Fibroblast of mammary gland (primary cell): ENCODE data around the gene MARK3.

ENCODE experiments used
- DNase-seq: peaks from one replicate; pipeline ENCODE4 v3.0.0-alpha.2; 2010; ENCODE audit warnings: low read depth
- H3K4me3 ChIP-seq: 2 replicates; pipeline ENCODE4 v1.5.1; 2011; ENCODE audit warnings: low read depth, mild to moderate bottlenecking, low read length, moderate library complexity; ENCODE audit not compliant: control insufficient read depth
- TF ChIP-seq, protein P1 (sequence below): conservative IDR thresholded peaks from 2 replicates; pipeline ENCODE4 v1.5.1; 2011; ENCODE audit warnings: low read depth, low read length, inconsistent platforms; ENCODE audit not compliant: control insufficient read depth, insufficient read depth

MARK3 gene

DNA sequence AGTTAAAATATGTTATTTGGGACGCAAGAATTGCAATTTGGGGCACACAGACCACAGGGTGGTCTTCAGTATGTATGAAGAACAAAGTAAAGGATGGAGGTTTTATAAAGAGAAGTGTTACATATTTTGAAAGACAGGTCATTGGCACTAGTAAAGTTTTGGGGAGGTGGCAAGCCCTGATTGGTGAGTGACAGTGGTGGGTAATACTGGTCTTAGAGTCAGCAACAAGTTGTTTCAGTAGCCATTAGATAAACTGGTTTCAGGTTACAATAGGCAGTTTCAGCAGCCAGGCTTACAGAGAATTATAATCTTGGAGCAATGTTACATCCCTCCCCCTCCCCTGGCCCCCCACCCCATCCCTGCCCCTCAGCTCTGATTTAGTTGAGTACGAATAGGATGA lies 17.5 kb downstream of the MARK3 start:
- DNase-seq: peak; percentile 50
- no peak overlapping the region for H3K4me3 ChIP-seq
- TF ChIP-seq, protein P1, sequence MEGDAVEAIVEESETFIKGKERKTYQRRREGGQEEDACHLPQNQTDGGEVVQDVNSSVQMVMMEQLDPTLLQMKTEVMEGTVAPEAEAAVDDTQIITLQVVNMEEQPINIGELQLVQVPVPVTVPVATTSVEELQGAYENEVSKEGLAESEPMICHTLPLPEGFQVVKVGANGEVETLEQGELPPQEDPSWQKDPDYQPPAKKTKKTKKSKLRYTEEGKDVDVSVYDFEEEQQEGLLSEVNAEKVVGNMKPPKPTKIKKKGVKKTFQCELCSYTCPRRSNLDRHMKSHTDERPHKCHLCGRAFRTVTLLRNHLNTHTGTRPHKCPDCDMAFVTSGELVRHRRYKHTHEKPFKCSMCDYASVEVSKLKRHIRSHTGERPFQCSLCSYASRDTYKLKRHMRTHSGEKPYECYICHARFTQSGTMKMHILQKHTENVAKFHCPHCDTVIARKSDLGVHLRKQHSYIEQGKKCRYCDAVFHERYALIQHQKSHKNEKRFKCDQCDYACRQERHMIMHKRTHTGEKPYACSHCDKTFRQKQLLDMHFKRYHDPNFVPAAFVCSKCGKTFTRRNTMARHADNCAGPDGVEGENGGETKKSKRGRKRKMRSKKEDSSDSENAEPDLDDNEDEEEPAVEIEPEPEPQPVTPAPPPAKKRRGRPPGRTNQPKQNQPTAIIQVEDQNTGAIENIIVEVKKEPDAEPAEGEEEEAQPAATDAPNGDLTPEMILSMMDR: no peak

GRCh38 chr14:103404032-103404918 lies 19.1 kb downstream of the MARK3 start:
- TF ChIP-seq, protein P1: no peak
- H3K4me3 ChIP-seq: no peak overlapping the region
- no peak for DNase-seq

GRCh38 chr14:103404920-103405319 lies 19.7 kb downstream of the MARK3 start:
- no peak for DNase-seq
- no peak overlapping the region for H3K4me3 ChIP-seq
- TF ChIP-seq, protein P1: no peak

DNA sequence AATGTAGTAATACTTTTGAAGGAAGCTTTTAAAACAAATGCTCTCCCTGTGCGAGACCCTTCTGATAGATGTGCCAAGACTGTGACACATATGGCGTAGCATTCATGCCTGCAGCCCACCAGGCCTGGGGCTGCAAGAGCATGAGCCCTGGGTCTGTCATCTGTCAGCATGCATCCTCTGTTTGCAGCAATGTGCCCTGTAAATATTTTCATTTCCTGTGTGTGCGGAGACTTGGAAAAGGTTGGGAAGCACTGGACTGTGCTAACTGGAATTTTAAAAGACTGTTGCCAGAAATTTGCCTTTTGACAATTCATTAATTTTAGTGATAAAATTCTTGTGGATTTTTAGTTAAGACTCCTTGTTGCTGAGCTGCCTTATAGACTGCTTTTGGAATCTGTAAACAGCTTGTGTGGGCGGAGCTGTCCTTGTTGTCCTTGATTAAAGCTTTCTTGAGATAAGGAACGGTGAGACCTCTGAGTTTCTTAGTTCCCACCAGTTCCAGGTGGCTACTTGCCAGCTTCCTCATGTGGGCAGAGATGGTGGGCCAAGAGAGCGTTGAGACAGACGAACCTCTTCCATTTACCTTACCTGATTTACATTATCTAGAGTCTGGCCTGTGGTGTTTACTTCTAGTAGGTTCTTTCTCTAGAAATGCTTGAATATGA lies 23.4 kb downstream of the MARK3 start:
- no peak overlapping the region for H3K4me3 ChIP-seq
- DNase-seq: no peak
- TF ChIP-seq, protein P1: no peak

DNA sequence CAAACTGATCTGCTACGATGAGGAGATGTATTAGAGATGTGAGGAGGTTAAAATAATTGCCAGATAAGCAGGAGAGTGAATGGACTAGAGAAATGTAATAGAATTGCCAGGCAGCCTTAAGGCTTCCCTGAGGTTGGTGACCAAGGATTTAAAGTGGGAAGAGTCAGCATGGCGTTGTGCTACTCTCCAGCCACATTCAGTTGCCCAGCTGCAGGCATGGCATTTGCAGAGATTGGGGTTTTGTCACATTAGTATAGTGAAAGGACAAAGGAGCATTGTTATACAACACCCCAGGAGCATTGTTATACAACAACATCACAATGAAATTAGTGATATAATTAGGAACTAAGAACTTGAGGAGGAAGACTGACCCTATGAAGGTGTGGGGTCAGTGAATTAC lies 31.7 kb downstream of the MARK3 start:
- no peak overlapping the region for H3K4me3 ChIP-seq
- TF ChIP-seq, protein P1: no peak
- DNase-seq: no peak

GRCh38 chr14:103418481-103418818 lies 33.2 kb downstream of the MARK3 start:
- H3K4me3 ChIP-seq: no peak overlapping the region
- peak; percentile 80 for DNase-seq
- TF ChIP-seq, protein P1: no peak

DNA sequence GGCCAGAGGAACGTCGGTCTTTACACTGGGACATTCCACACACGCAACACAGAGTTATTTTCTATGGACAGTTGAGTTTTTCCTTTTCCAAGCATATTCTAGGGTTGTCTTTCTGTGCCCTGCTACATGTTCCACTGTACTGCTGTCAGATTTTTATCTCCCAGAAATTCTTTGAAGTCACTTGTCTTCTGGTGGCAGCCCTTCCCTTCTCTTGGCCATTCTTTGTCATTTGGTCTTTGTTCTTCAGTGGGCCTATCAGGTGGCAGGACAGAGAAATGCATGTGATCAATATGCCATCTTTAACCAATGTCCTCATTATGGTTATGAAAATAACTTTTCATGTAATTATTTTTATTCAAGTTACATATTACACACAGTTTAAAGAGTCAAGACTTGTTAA lies 36.3 kb downstream of the MARK3 start:
- DNase-seq: no peak
- H3K4me3 ChIP-seq: no peak overlapping the region
- TF ChIP-seq, protein P1: no peak
